SU-DHL-6 (cell line): ENCODE measurements around the gene FOXK1.

Experiments
- H2AFZ ChIP-seq: fragments of 200-600 bp; sonication (generic); 2 replicates; pipeline ENCODE4 v1.6.1; 2014; ENCODE audit warnings: low read depth, mild to moderate bottlenecking, moderate library complexity, mixed read lengths, antibody characterized with exemption, low read length; ENCODE audit not compliant: severe bottlenecking
- H3F3A ChIP-seq: fragments of 200-600 bp; shearing (Covaris generic); 2 replicates; pipeline ENCODE4 v1.6.0; 2016; ENCODE audit warnings: antibody characterized with exemption, mild to moderate bottlenecking; ENCODE audit not compliant: insufficient read depth
- H3K27ac ChIP-seq: fragments of 200-600 bp; sonication (generic); 2 replicates; pipeline ENCODE4 v1.5.1; 2016; ENCODE audit warnings: low read depth, mild to moderate bottlenecking, low read length, moderate library complexity, mixed read lengths
- H3K27me3 ChIP-seq: fragments of 200-600 bp; sonication (generic), shearing (Covaris generic); 2 replicates; pipeline ENCODE4 v1.6.0; 2014; ENCODE audit warnings: mild to moderate bottlenecking, low read length
- H3K36me3 ChIP-seq: fragments of 200-600 bp; sonication (generic); 2 replicates; pipeline ENCODE4 v1.6.1; 2014; ENCODE audit warnings: mild to moderate bottlenecking, low read length, mixed read lengths
- H3K4me2 ChIP-seq: fragments of 300-600, 200-600 bp; shearing (Covaris generic), sonication (generic); 2 replicates; pipeline ENCODE4 v1.6.0; 2014; ENCODE audit warnings: low read length, low read depth, mild to moderate bottlenecking; ENCODE audit not compliant: poor library complexity, severe bottlenecking
- H3K4me3 ChIP-seq: fragments of 200-600 bp; sonication (generic); 2 replicates; pipeline ENCODE4 v1.5.1; 2014; ENCODE audit warnings: antibody characterized with exemption, low read length, mild to moderate bottlenecking, mixed read lengths; ENCODE audit not compliant: insufficient read depth, poor library complexity, severe bottlenecking
- H3K79me2 ChIP-seq: fragments of 200-600 bp; sonication (generic); 2 replicates; pipeline ENCODE4 v1.6.1; 2014; ENCODE audit warnings: mild to moderate bottlenecking, low read length, moderate library complexity; ENCODE audit not compliant: insufficient read depth
- H3K9ac ChIP-seq: fragments of 200-600 bp; sonication (generic); 2 replicates; pipeline ENCODE4 v1.7.0; 2014; ENCODE audit warnings: mild to moderate bottlenecking, low read length
- H3K9me2 ChIP-seq: fragments of 200-600 bp; sonication (generic); replicated peaks from 2 replicates; pipeline ENCODE4 v1.6.1; 2014; ENCODE audit warnings: low read length; ENCODE audit not compliant: insufficient read depth
- H3K9me3 ChIP-seq: fragments of 200-600 bp; sonication (generic); 2 replicates; pipeline ENCODE4 v1.6.1; 2014; ENCODE audit warnings: low read length, mixed read lengths; ENCODE audit not compliant: insufficient read depth
- H4K20me1 ChIP-seq: fragments of 200-600 bp; sonication (generic); 2 replicates; pipeline ENCODE4 v1.6.1; 2014; ENCODE audit warnings: low read depth, mild to moderate bottlenecking, antibody characterized with exemption, low read length, moderate library complexity, mixed read lengths
- CTCF ChIP-seq: fragments of 200-600 bp; sonication (generic); IDR thresholded peaks from one replicate; pipeline ENCODE4 v1.5.1; 2017; ENCODE audit warnings: antibody characterized with exemption, mild to moderate bottlenecking, low read length, moderate library complexity; ENCODE audit not compliant: insufficient read depth, poor library complexity, severe bottlenecking
- EZH2phosphoT487 ChIP-seq: fragments of 200-600 bp; sonication (generic), shearing (Covaris generic); conservative IDR thresholded peaks from 2 replicates; pipeline ENCODE4 v1.6.1; 2018; ENCODE audit warnings: mild to moderate bottlenecking, antibody characterized with exemption, low read length, moderate library complexity, mixed read lengths

Gene FOXK1

GRCh38 chr7:4747746-4748145 lies 65.7 kb downstream of the FOXK1 start:
- no peak overlapping the region for H2AFZ ChIP-seq
- H3K36me3 ChIP-seq: no peaks in the 10 kb centered on the region
- H3K9me3 ChIP-seq: no peaks in the 10 kb centered on the region
- H3K27ac ChIP-seq: no peak overlapping the region
- no peak overlapping the region for H3K9ac ChIP-seq
- no peak overlapping the region for H3K4me2 ChIP-seq
- no peaks in the 10 kb centered on the region for H3K9me2 ChIP-seq
- TF ChIP-seq CTCF (no peak), EZH2phosphoT487 (no peak)
- 0 out of 2 replicates have a peak, but pooled peaks cover 3% of the 10 kb centered on the region for H3K79me2 ChIP-seq
- H4K20me1 ChIP-seq: no peaks in the 10 kb centered on the region
- H3K27me3 ChIP-seq: no peaks in the 10 kb centered on the region
- H3K4me3 ChIP-seq: no peak overlapping the region
- peaks cover 8% of the 10 kb centered on the region for H3F3A ChIP-seq

- H3K9ac ChIP-seq: no peak overlapping the region
- H3K9me3 ChIP-seq: no peaks in the 10 kb centered on the region
- no peak overlapping the region for H2AFZ ChIP-seq
- H3K4me3 ChIP-seq: no peak overlapping the region
- H4K20me1 ChIP-seq: no peaks in the 10 kb centered on the region
- H3K79me2 ChIP-seq: 0 out of 2 replicates have a peak, but pooled peaks cover 3% of the 10 kb centered on the region
- H3K27me3 ChIP-seq: no peaks in the 10 kb centered on the region
- H3K27ac ChIP-seq: no peak overlapping the region
- H3K4me2 ChIP-seq: no peak overlapping the region
- peaks cover 8% of the 10 kb centered on the region for H3F3A ChIP-seq
- H3K9me2 ChIP-seq: no peaks in the 10 kb centered on the region
- TF ChIP-seq CTCF (no peak), EZH2phosphoT487 (no peak)
- H3K36me3 ChIP-seq: no peaks in the 10 kb centered on the region
Observed at GRCh38 chr7:4748231-4748681, 66.2 kb downstream of the FOXK1 start.

- Histone ChIP-seq H3K27me3 (no peaks in the 10 kb centered on the region), H3K9me3 (no peaks in the 10 kb centered on the region), H3K4me2 (no peak overlapping the region), H3K4me3 (no peak overlapping the region), H3K36me3 (no peaks in the 10 kb centered on the region), H3F3A (peaks cover 6% of the 10 kb centered on the region), H2AFZ (no peak overlapping the region), H3K9me2 (no peaks in the 10 kb centered on the region), H3K79me2 (0 out of 2 replicates have a peak, but pooled peaks cover 3% of the 10 kb centered on the region), H3K9ac (no peak overlapping the region), H3K27ac (no peak overlapping the region), H4K20me1 (no peaks in the 10 kb centered on the region)
- no peak for TF ChIP-seq CTCF
- no peak for TF ChIP-seq EZH2phosphoT487
Observed at GRCh38 chr7:4749363-4749762, 67.3 kb downstream of the FOXK1 start.
